Measurements from ENCODE around the gene CD248. TPM values are rescaled to one million over a fixed set of nuclear protein-coding genes. Genes with fewer than 3 reads are reported as not detected.

Gene CD248
- total RNA-seq, 4 donors from 2014 or later, result 2.6 to 36.2 (median 6.5) TPM

GRCh38 chr11:66337103-66337899 lies 20.5 kb upstream of the CD248 start:
- in situ Hi-C loops (cut with MboI; ENCODE audit: low pct_ligation_motif_present in 1 of 4, low pct_unique_long_range_greater_than_20kb in 1 of 4, low sequenced_read_pairs in 3 of 4), result no loop called here
- TF ChIP-seq CTCF (IDR thresholded peaks at IDR 0.05) (no peak), POLR2AphosphoS5 (IDR thresholded peaks at IDR 0.05) (no peak), EP300 (IDR thresholded peaks at IDR 0.05; ENCODE audit: low read depth) (no peak), POLR2A (IDR thresholded peaks at IDR 0.05) (no peak)

GRCh38 chr11:66336234-66337102 lies 19.6 kb upstream of the CD248 start, which contains the start of gene RIN1:
Gene RIN1, minus strand, starts transcription at chr11:66336434. Its CDS starts 32 bp downstream, at chr11:66336402.
- H3K36me3 ChIP-seq, result peaks cover 0 to 11% (median 4%) of the 10 kb centered on the region in 4 donors
- DNase-seq, result peak; percentile 71
- intact Hi-C loops (cut with DNase I; ENCODE audit: low total_unique reads) (no loop called here), in situ Hi-C loops (cut with MboI; ENCODE audit: low pct_ligation_motif_present in 1 of 4, low pct_unique_long_range_greater_than_20kb in 1 of 4, low sequenced_read_pairs in 3 of 4) (no loop called here)
- WGBS, 2 donors (ENCODE audit: low coverage in 1 of 2), result 13% methylated on average over 21 of the region's 22 CpGs; no CpG with 5 or more reads in 1 of the 2 donors
- peaks cover 12 to 26% (median 21%) of the 10 kb centered on the region in 4 donors for H3K4me1 ChIP-seq
- TF ChIP-seq EP300 (IDR thresholded peaks at IDR 0.05; ENCODE audit: low read depth) (no peak), POLR2AphosphoS5 (IDR thresholded peaks at IDR 0.05) (peak; percentile 59 to 76 (median 71)), POLR2A (IDR thresholded peaks at IDR 0.05) (peak; percentile 59), CTCF (IDR thresholded peaks at IDR 0.05) (peak in 3 of 5 experiments; percentile 19 to 24 (median 24))
- peak within 1 kb of the TSS; percentile 40 to 65 (median 58) for H3K4me3 ChIP-seq
- peak within 1 kb of the TSS; percentile 76 to 82 (median 78) for H3K27ac ChIP-seq
- H3K9me3 ChIP-seq, result no peaks in the 10 kb centered on the region
- no peaks in the 10 kb centered on the region for H3K27me3 ChIP-seq

More at GRCh38 chr11:66337103-66337899, 20.5 kb upstream of the CD248 start:
- Histone ChIP-seq H3K4me3 (no peak overlapping the region), H3K27ac (peak overlapping the region in 2 of 4 donors; percentile 78 to 82), H3K27me3 (no peaks in the 10 kb centered on the region), H3K4me1 (peaks cover 12 to 26% (median 21%) of the 10 kb centered on the region in 4 donors), H3K9me3 (no peaks in the 10 kb centered on the region), H3K36me3 (peaks cover 0 to 11% (median 5%) of the 10 kb centered on the region in 4 donors)
- 56% methylated on average over 16 of the region's 18 CpGs; no CpG with 5 or more reads in 1 of the 2 donors for WGBS, 2 donors (ENCODE audit: low coverage in 1 of 2)
- no peak for DNase-seq
- intact Hi-C loops (cut with DNase I; ENCODE audit: low total_unique reads), result no loop called here

GRCh38 chr11:66335531-66336233 lies 18.8 kb upstream of the CD248 start:
- peak overlapping the region; percentile 40 to 65 (median 58) for H3K4me3 ChIP-seq
- H3K4me1 ChIP-seq, result peaks cover 12 to 26% (median 21%) of the 10 kb centered on the region in 4 donors
- 15% methylated on average over 32 of the region's 35 CpGs; no CpG with 5 or more reads in 1 of the 2 donors for WGBS, 2 donors (ENCODE audit: low coverage in 1 of 2)
- no peaks in the 10 kb centered on the region for H3K27me3 ChIP-seq
- H3K27ac ChIP-seq, result peak overlapping the region; percentile 76 to 82 (median 78)
- no peaks in the 10 kb centered on the region for H3K9me3 ChIP-seq
- TF ChIP-seq POLR2A (IDR thresholded peaks at IDR 0.05) (no peak), EP300 (IDR thresholded peaks at IDR 0.05; ENCODE audit: low read depth) (no peak), CTCF (IDR thresholded peaks at IDR 0.05) (no peak), POLR2AphosphoS5 (IDR thresholded peaks at IDR 0.05) (no peak)
- in situ Hi-C loops (cut with MboI; ENCODE audit: low pct_ligation_motif_present in 1 of 4, low pct_unique_long_range_greater_than_20kb in 1 of 4, low sequenced_read_pairs in 3 of 4) (no loop called here), intact Hi-C loops (cut with DNase I; ENCODE audit: low total_unique reads) (no loop called here)
- DNase-seq, result no peak
- peaks cover 0 to 5% (median under 1%) of the 10 kb centered on the region in 4 donors for H3K36me3 ChIP-seq
